DOHH2 (cell line): ENCODE results near the gene FLVCR1.

ENCODE experiments used
- H3F3A ChIP-seq: fragments of 200-600 bp; sonication (generic), shearing (Covaris generic); 2 replicates; pipeline ENCODE4 v1.6.0; 2016; ENCODE audit warnings: antibody characterized with exemption, mild to moderate bottlenecking; ENCODE audit not compliant: control insufficient read depth, insufficient read depth
- H3K27ac ChIP-seq: fragments of 200-600 bp; sonication (generic); 2 replicates; pipeline ENCODE4 v1.5.1; 2014; ENCODE audit warnings: low read depth, mild to moderate bottlenecking, low read length, moderate library complexity
- H3K27me3 ChIP-seq: fragments of 200-600 bp; sonication (generic); 2 replicates; pipeline ENCODE4 v1.6.1; 2014; ENCODE audit warnings: mild to moderate bottlenecking, low read length, mixed read lengths; ENCODE audit not compliant: control insufficient read depth
- H3K36me3 ChIP-seq: fragments of 200-600 bp; sonication (generic); 2 replicates; pipeline ENCODE4 v1.6.1; 2014; ENCODE audit warnings: mild to moderate bottlenecking, low read length, moderate library complexity, mixed read lengths; ENCODE audit not compliant: control insufficient read depth
- H3K4me1 ChIP-seq: fragments of 200-600 bp; sonication (generic); 2 replicates; pipeline ENCODE4 v1.6.1; 2014; ENCODE audit warnings: mild to moderate bottlenecking, low read length, mixed read lengths; ENCODE audit not compliant: control insufficient read depth
- H3K4me2 ChIP-seq: fragments of 200-600 bp; sonication (generic); 2 replicates; pipeline ENCODE4 v1.6.0; 2014; ENCODE audit warnings: mild to moderate bottlenecking, low read length, moderate library complexity
- H3K4me3 ChIP-seq: fragments of 200-600 bp; sonication (generic); 2 replicates; pipeline ENCODE4 v1.5.1; 2014; ENCODE audit warnings: mild to moderate bottlenecking, low read length, mixed read lengths
- H3K79me2 ChIP-seq: fragments of 200-600 bp; sonication (generic); 2 replicates; pipeline ENCODE4 v1.6.1; 2014; ENCODE audit warnings: mild to moderate bottlenecking, low read length, mixed read lengths; ENCODE audit not compliant: control insufficient read depth
- H3K9me2 ChIP-seq: fragments of 200-600 bp; sonication (generic); replicated peaks from 2 replicates; pipeline ENCODE4 v1.6.1; 2014; ENCODE audit warnings: mild to moderate bottlenecking, low read length, mixed read lengths; ENCODE audit not compliant: control insufficient read depth
- H3K9me3 ChIP-seq: fragments of 200-600 bp; sonication (generic); 2 replicates; pipeline ENCODE4 v1.6.1; 2014; ENCODE audit warnings: antibody characterized with exemption, low read length, mixed read lengths; ENCODE audit not compliant: control insufficient read depth, insufficient read depth
- H4K20me1 ChIP-seq: fragments of 200-600 bp; sonication (generic); 2 replicates; pipeline ENCODE4 v1.6.0; 2014; ENCODE audit warnings: low read depth, mild to moderate bottlenecking, antibody characterized with exemption, low read length, moderate library complexity; ENCODE audit not compliant: control insufficient read depth, insufficient read depth
- CTCF ChIP-seq: fragments of 200-600 bp; sonication (generic); IDR thresholded peaks from one replicate; pipeline ENCODE4 v1.5.1; 2014; ENCODE audit warnings: antibody characterized with exemption, mild to moderate bottlenecking, low read depth, low read length; ENCODE audit not compliant: poor library complexity, severe bottlenecking
- EZH2phosphoT487 ChIP-seq: fragments of 200-600 bp; sonication (generic); IDR thresholded peaks from 2 replicates; pipeline ENCODE4 v1.6.1; 2017; ENCODE audit warnings: borderline replicate concordance, mild to moderate bottlenecking, antibody characterized with exemption, low read length, moderate library complexity, mixed read lengths

Gene FLVCR1

GRCh38 chr1:212928323-212929291 is 70.5 kb downstream of the FLVCR1 start:
- H3K9me3 ChIP-seq: no peaks in the 10 kb centered on the region
- no peaks in the 10 kb centered on the region for H3K9me2 ChIP-seq
- no peak for TF ChIP-seq EZH2phosphoT487
- no peak for TF ChIP-seq CTCF
- no peak overlapping the region for H3K4me3 ChIP-seq
- H4K20me1 ChIP-seq: no peaks in the 10 kb centered on the region
- no peak overlapping the region for H3K4me2 ChIP-seq
- no peaks in the 10 kb centered on the region for H3K36me3 ChIP-seq
- H3K27me3 ChIP-seq: no peaks in the 10 kb centered on the region
- no peaks in the 10 kb centered on the region for H3K79me2 ChIP-seq
- no peak overlapping the region for H3K27ac ChIP-seq
- H3K4me1 ChIP-seq: peaks cover 3% of the 10 kb centered on the region
- H3F3A ChIP-seq: no peaks in the 10 kb centered on the region

GRCh38 chr1:212930986-212931678 is 73.1 kb downstream of the FLVCR1 start:
- Histone ChIP-seq H3K4me3 (no peak overlapping the region), H3K4me2 (no peak overlapping the region)

GRCh38 chr1:212933815-212934471 is 75.9 kb downstream of the FLVCR1 start:
- no peak for TF ChIP-seq EZH2phosphoT487
- no peak for TF ChIP-seq CTCF
- peaks cover 16% of the 10 kb centered on the region for H3K4me1 ChIP-seq

More at GRCh38 chr1:212930986-212931678, 73.1 kb downstream of the FLVCR1 start:
- Histone ChIP-seq H4K20me1 (no peaks in the 10 kb centered on the region), H3K27ac (no peak overlapping the region), H3K36me3 (no peaks in the 10 kb centered on the region), H3K9me3 (no peaks in the 10 kb centered on the region), H3K9me2 (no peaks in the 10 kb centered on the region), H3K27me3 (no peaks in the 10 kb centered on the region), H3K4me1 (peaks cover 9% of the 10 kb centered on the region), H3K79me2 (no peaks in the 10 kb centered on the region), H3F3A (no peaks in the 10 kb centered on the region)
- TF ChIP-seq EZH2phosphoT487 (no peak), CTCF (no peak)

More at GRCh38 chr1:212933815-212934471, 75.9 kb downstream of the FLVCR1 start:
- Histone ChIP-seq H3K36me3 (no peaks in the 10 kb centered on the region), H3K9me3 (no peaks in the 10 kb centered on the region), H4K20me1 (no peaks in the 10 kb centered on the region), H3K79me2 (no peaks in the 10 kb centered on the region), H3K4me2 (no peak overlapping the region), H3K27ac (no peak overlapping the region), H3F3A (no peaks in the 10 kb centered on the region), H3K27me3 (no peaks in the 10 kb centered on the region), H3K4me3 (no peak overlapping the region), H3K9me2 (no peaks in the 10 kb centered on the region)
